Mesenchymal stem cell (in vitro differentiated cells and primary cell): ENCODE results near the gene TTC9.

ENCODE experiments used
- DNase-seq: peaks from one replicate; pipeline ENCODE4 v3.0.0-alpha.2; 2013
- H2AFZ ChIP-seq: one replicate; pipeline ENCODE4 v1.6.1; 2013; ENCODE audit warnings: low read depth, mild to moderate bottlenecking, control low read depth, inconsistent platforms, low read length, moderate library complexity
- H2AK5ac ChIP-seq: 2 replicates; pipeline ENCODE4 v1.6.1; 2013; ENCODE audit warnings: low read length, moderate library complexity, mild to moderate bottlenecking, inconsistent platforms; ENCODE audit not compliant: severe bottlenecking
- H2BK120ac ChIP-seq: one replicate; pipeline ENCODE4 v1.6.1; 2013; ENCODE audit warnings: low read depth, mild to moderate bottlenecking, inconsistent platforms, low read length, moderate library complexity
- H2BK12ac ChIP-seq, 2 experiments: one replicate each; pipeline ENCODE4 v1.6.1; 2013; ENCODE audit warnings: inconsistent platforms in 2 of 2, low read length in 2 of 2, mild to moderate bottlenecking in 2 of 2, moderate library complexity in 2 of 2, control low read depth in 1 of 2
- H2BK15ac ChIP-seq: one replicate; pipeline ENCODE4 v1.6.1; 2013; ENCODE audit warnings: mild to moderate bottlenecking, low read depth, inconsistent platforms; ENCODE audit not compliant: poor library complexity, severe bottlenecking
- H2BK5ac ChIP-seq: 2 replicates; pipeline ENCODE4 v1.6.1; 2013; ENCODE audit warnings: low read depth, mild to moderate bottlenecking, low read length, control low read depth, inconsistent platforms; ENCODE audit not compliant: poor library complexity, severe bottlenecking
- H3K14ac ChIP-seq, 2 experiments: one replicate each; pipeline ENCODE4 v1.6.1; 2013; ENCODE audit warnings: inconsistent platforms in 2 of 2, low read length in 2 of 2, control low read depth in 1 of 2, mild to moderate bottlenecking in 1 of 2, moderate library complexity in 1 of 2
- H3K18ac ChIP-seq, 2 experiments: one replicate each; pipeline ENCODE4 v1.6.1; 2013; ENCODE audit warnings: inconsistent platforms in 2 of 2, low read length in 2 of 2, control low read depth in 1 of 2, low read depth in 1 of 2, mild to moderate bottlenecking in 1 of 2
- H3K23ac ChIP-seq, 2 experiments: one replicate each; pipeline ENCODE4 v1.6.1; 2013; ENCODE audit warnings: inconsistent platforms in 2 of 2, low read length in 2 of 2, mild to moderate bottlenecking in 2 of 2, moderate library complexity in 2 of 2, control low read depth in 1 of 2
- H3K27ac ChIP-seq: 2 replicates; pipeline ENCODE4 v1.5.1; 2013; ENCODE audit warnings: mild to moderate bottlenecking, moderate library complexity, low read length, control low read depth, inconsistent platforms; ENCODE audit not compliant: poor library complexity, severe bottlenecking
- H3K27me3 ChIP-seq, 2 experiments: 2 replicates each; pipeline versions ENCODE4 v1.6.1 to v1.7.0; 2013; ENCODE audit warnings: low read length in 2 of 2, mild to moderate bottlenecking in 2 of 2, moderate library complexity in 2 of 2, control low read depth in 1 of 2, inconsistent platforms in 1 of 2; ENCODE audit not compliant: control insufficient read depth in 1 of 2, insufficient read depth in 1 of 2
- H3K36me3 ChIP-seq, 2 experiments: 2 replicates each; pipeline versions ENCODE4 v1.6.1 to v1.7.0; 2013; ENCODE audit warnings: low read length in 2 of 2, control low read depth in 1 of 2, inconsistent platforms in 1 of 2, low read depth in 1 of 2, mild to moderate bottlenecking in 1 of 2; ENCODE audit not compliant: insufficient read depth in 2 of 2, control insufficient read depth in 1 of 2
- H3K4ac ChIP-seq, 2 experiments: one replicate each; pipeline ENCODE4 v1.6.1; 2013; ENCODE audit warnings: inconsistent platforms in 2 of 2, low read length in 2 of 2, mild to moderate bottlenecking in 2 of 2, moderate library complexity in 2 of 2, control low read depth in 1 of 2, low read depth in 1 of 2
- H3K4me1 ChIP-seq: 2 replicates; pipeline ENCODE4 v1.6.1; 2013; ENCODE audit warnings: low read depth, low read length, control low read depth; ENCODE audit not compliant: control insufficient read depth, insufficient read depth
- H3K4me2 ChIP-seq: 2 replicates; pipeline ENCODE4 v1.6.1; 2013; ENCODE audit warnings: low read length, mild to moderate bottlenecking, inconsistent platforms; ENCODE audit not compliant: poor library complexity, severe bottlenecking
- H3K4me3 ChIP-seq, 2 experiments: 2 replicates each; pipeline versions ENCODE4 v1.5.1 to v1.7.0; 2013; ENCODE audit warnings: low read length in 2 of 2, mild to moderate bottlenecking in 2 of 2, control low read depth in 1 of 2, low read depth in 1 of 2; ENCODE audit not compliant: insufficient read depth in 1 of 2
- H3K79me1 ChIP-seq: replicated peaks from 2 replicates; pipeline ENCODE4 v1.6.1; 2013; ENCODE audit warnings: mild to moderate bottlenecking, control low read depth, low read length, inconsistent platforms; ENCODE audit not compliant: poor library complexity, severe bottlenecking
- H3K9ac ChIP-seq: 2 replicates; pipeline ENCODE4 v1.7.0; 2013; ENCODE audit warnings: mild to moderate bottlenecking, low read length, moderate library complexity
- H3K9me3 ChIP-seq: 2 replicates; pipeline ENCODE4 v1.7.0; 2013; ENCODE audit warnings: mild to moderate bottlenecking, low read length; ENCODE audit not compliant: control insufficient read depth
- H4K8ac ChIP-seq: one replicate; pipeline ENCODE4 v1.6.1; 2013; ENCODE audit warnings: inconsistent platforms, mild to moderate bottlenecking, low read length, moderate library complexity
- H4K91ac ChIP-seq: one replicate; pipeline ENCODE4 v1.6.1; 2013; ENCODE audit warnings: mild to moderate bottlenecking, low read length, inconsistent platforms
- WGBS: methylation state at CpG from one replicate; pipeline ENCODE4 v1.1.7; 2013; ENCODE audit warnings: mixed read lengths; 5-methylcytosine and 5-hydroxymethylcytosine counted together

Gene TTC9

DNA sequence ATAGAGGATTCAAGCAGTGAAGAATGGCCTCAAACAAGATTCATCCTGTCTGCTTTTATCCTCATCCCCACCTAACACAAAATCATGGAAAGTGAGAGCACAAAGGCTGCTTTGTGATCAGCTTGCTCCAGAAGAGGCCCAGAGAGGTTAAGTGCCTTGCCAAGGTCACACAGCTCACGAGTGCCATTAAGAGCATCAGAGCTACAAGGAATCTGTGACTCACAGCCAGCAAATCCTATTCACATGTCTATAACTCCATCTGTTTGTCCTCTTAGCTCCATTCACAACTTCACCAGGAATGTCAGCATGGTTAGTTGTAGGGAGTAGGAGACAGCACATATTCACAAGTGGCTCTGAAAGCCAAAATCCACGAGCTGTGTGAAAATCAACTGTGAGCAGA is 79.8 kb downstream of the TTC9 start:
- Histone ChIP-seq H3K4me2 (no peak overlapping the region), H3K27ac (no peak overlapping the region), H2BK5ac (no peak overlapping the region), H3K23ac (no peak overlapping the region), H3K4ac (no peak overlapping the region), H3K27me3 (peaks cover 0 to 35% of the 10 kb centered on the region in 2 experiments), H3K9me3 (no peaks in the 10 kb centered on the region), H2AK5ac (no peak overlapping the region), H3K4me3 (no peak overlapping the region), H2BK15ac (no peak overlapping the region), H3K18ac (no peak overlapping the region), H3K36me3 (peaks cover 0 to 10% of the 10 kb centered on the region in 2 experiments), H2BK120ac (no peak overlapping the region), H2AFZ (no peak overlapping the region), H3K9ac (no peak overlapping the region), H3K4me1 (peaks cover 9% of the 10 kb centered on the region), H4K91ac (no peak overlapping the region), H4K8ac (no peak overlapping the region), H3K79me1 (no peaks in the 10 kb centered on the region), H3K14ac (no peak overlapping the region), H2BK12ac (no peak overlapping the region)
- DNase-seq: peak; percentile 68
- WGBS: 24% methylated on average over 2 of the region's 2 CpGs

DNA sequence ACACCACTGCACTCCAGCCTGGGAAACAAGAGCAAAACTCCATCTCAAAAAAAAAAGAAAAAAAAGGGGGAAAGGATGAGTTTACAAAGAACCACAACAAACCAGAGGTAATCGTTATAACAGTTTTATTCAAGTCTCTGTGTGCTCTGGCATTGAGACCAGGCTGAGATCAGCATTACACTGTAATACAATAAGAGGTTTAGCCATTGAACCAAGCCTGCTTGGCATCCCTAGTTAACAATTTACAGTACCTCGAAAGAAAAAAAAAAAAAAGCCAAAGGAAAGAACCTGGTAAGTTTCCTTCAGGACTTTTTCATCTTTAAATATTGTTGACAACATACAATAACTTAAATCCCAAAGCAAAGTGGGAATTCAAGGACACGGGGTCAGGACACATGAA is 80.7 kb downstream of the TTC9 start:
- DNase-seq: no peak
- Histone ChIP-seq H3K4me3 (no peak overlapping the region), H3K36me3 (peaks cover 0 to 10% of the 10 kb centered on the region in 2 experiments), H3K9ac (no peak overlapping the region), H3K9me3 (no peaks in the 10 kb centered on the region), H4K91ac (no peak overlapping the region), H3K27ac (no peak overlapping the region), H3K4me2 (no peak overlapping the region), H3K18ac (no peak overlapping the region), H2BK120ac (no peak overlapping the region), H3K4ac (no peak overlapping the region), H3K23ac (no peak overlapping the region), H2BK12ac (no peak overlapping the region), H3K4me1 (peaks cover 9% of the 10 kb centered on the region), H3K27me3 (peaks cover 0 to 30% of the 10 kb centered on the region in 2 experiments), H4K8ac (no peak overlapping the region), H3K79me1 (no peaks in the 10 kb centered on the region), H2AFZ (no peak overlapping the region), H2BK15ac (no peak overlapping the region), H2BK5ac (no peak overlapping the region), H3K14ac (no peak overlapping the region), H2AK5ac (no peak overlapping the region)
- WGBS: 96% methylated on average over 3 of the region's 3 CpGs

DNA sequence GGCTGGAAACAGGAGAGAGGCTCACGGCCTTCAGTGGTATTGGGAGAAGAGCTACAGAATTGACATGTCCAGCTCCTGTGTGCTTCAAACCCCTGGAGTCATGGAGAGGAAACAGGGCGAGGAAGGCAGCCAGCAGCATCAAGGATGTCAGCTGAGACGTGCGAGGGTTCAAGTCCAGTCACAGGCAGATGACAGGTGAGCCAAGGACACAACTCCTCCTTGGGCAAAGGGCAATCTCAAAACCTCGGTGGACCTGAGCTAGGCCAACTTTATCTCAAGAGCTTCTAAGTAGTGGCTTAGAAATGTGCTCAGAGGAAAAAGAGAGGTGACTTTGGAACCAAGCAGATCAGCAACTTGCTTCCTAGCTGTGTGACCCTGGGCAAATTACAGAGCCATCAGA is 81.6 kb downstream of the TTC9 start:
- H3K79me1 ChIP-seq: no peaks in the 10 kb centered on the region
- no peak overlapping the region for H4K8ac ChIP-seq
- no peak overlapping the region for H3K4me3 ChIP-seq
- DNase-seq: no peak
- H2BK120ac ChIP-seq: no peak overlapping the region
- H3K27ac ChIP-seq: no peak overlapping the region
- H3K23ac ChIP-seq: no peak overlapping the region
- no peak overlapping the region for H4K91ac ChIP-seq
- H3K9me3 ChIP-seq: no peaks in the 10 kb centered on the region
- H3K36me3 ChIP-seq: peaks cover 0 to 10% of the 10 kb centered on the region in 2 experiments
- H3K4me2 ChIP-seq: no peak overlapping the region
- no peak overlapping the region for H3K14ac ChIP-seq
- peak overlapping the region; percentile 43 for H2AK5ac ChIP-seq
- H3K27me3 ChIP-seq: peaks cover 0 to 30% of the 10 kb centered on the region in 2 experiments
- H2BK5ac ChIP-seq: no peak overlapping the region
- H2AFZ ChIP-seq: no peak overlapping the region
- no peak overlapping the region for H2BK12ac ChIP-seq
- H3K4me1 ChIP-seq: peaks cover 9% of the 10 kb centered on the region
- WGBS: 84% methylated on average over 5 of the region's 5 CpGs
- H2BK15ac ChIP-seq: no peak overlapping the region
- H3K4ac ChIP-seq: no peak overlapping the region
- H3K9ac ChIP-seq: no peak overlapping the region
- H3K18ac ChIP-seq: no peak overlapping the region

DNA sequence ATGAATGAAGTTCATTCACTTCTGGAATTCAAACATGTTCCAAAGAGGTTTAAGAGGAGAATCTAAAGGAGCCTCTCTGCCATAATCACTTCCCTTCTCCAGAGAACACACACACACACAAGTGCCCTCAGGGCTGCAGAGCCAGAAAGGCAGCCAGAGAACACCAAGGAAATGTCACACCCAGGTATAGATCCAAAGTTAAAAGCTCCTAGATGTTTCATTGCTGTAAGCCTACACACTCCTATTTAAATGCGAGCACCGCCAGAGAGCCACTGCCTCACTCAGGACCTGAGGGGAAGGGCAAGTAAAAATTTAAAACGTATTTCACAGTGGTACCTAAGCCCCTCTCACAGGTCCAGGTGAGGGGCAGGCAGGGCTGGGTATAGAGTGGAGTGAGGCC is 82.4 kb downstream of the TTC9 start:
- Histone ChIP-seq H2AFZ (no peak overlapping the region), H3K4ac (no peak overlapping the region), H4K8ac (no peak overlapping the region), H2BK15ac (no peak overlapping the region), H3K23ac (no peak overlapping the region), H3K9ac (no peak overlapping the region), H3K4me2 (no peak overlapping the region), H3K14ac (no peak overlapping the region), H3K27ac (no peak overlapping the region), H3K9me3 (no peaks in the 10 kb centered on the region), H2BK5ac (no peak overlapping the region), H3K18ac (no peak overlapping the region), H3K4me3 (no peak overlapping the region), H3K36me3 (peaks cover 0 to 16% of the 10 kb centered on the region in 2 experiments), H2AK5ac (no peak overlapping the region), H3K79me1 (no peaks in the 10 kb centered on the region), H3K27me3 (peaks cover 0 to 31% of the 10 kb centered on the region in 2 experiments), H4K91ac (no peak overlapping the region), H3K4me1 (peaks cover 9% of the 10 kb centered on the region), H2BK12ac (no peak overlapping the region), H2BK120ac (no peak overlapping the region)
- WGBS: 76% methylated on average over 3 of the region's 3 CpGs
- DNase-seq: no peak
